ENCODE data around the gene KLHL14. TPM values are rescaled to one million over a fixed set of nuclear protein-coding genes. Genes with fewer than 3 reads are reported as not detected.

The KLHL14 gene
- total RNA-seq, 3 donors from 2014 or later: 0.32 to 0.59 (median 0.33) TPM

- Histone ChIP-seq H3K9me3 (no peaks in the 10 kb centered on the region), H3K36me3 (no peaks in the 10 kb centered on the region), H3K27ac (no peak overlapping the region), H3K4me3 (no peak overlapping the region), H3K4me1 (no peaks in the 10 kb centered on the region), H3K27me3 (peaks cover 0 to 8% of the 10 kb centered on the region in 2 donors)
- no peak for DNase-seq (ENCODE audit: low spot score in 2 of 2)
- intact Hi-C loops (cut with DNase I; ENCODE audit: low total_unique reads): no loop called here
- no peak for TF ChIP-seq CTCF (IDR thresholded peaks at IDR 0.05)
- TF ChIP-seq POLR2A (IDR thresholded peaks at IDR 0.05): no peak
- no peak for TF ChIP-seq POLR2AphosphoS5 (IDR thresholded peaks at IDR 0.05)
These were observed 3.7 kb upstream of the KLHL14 start for GRCh38 chr18:32776561-32776960.

- Histone ChIP-seq H3K36me3 (no peaks in the 10 kb centered on the region), H3K27me3 (peaks cover 2 to 17% of the 10 kb centered on the region in 2 donors), H3K9me3 (no peaks in the 10 kb centered on the region), H3K27ac (no peak overlapping the region), H3K4me1 (no peaks in the 10 kb centered on the region), H3K4me3 (no peak overlapping the region)
- intact Hi-C loops (cut with DNase I; ENCODE audit: low total_unique reads): no loop called here
- DNase-seq (ENCODE audit: low spot score in 2 of 2): no peak
- TF ChIP-seq POLR2AphosphoS5 (IDR thresholded peaks at IDR 0.05) (no peak), POLR2A (IDR thresholded peaks at IDR 0.05) (no peak)
These were observed 2.8 kb upstream of the KLHL14 start for GRCh38 chr18:32775628-32776027.

GRCh38 chr18:32773382-32773712 is 524 bp upstream of the KLHL14 start:
- intact Hi-C loops (cut with DNase I; ENCODE audit: low total_unique reads): no loop called here
- H3K27me3 ChIP-seq: peaks cover 2 to 36% of the 10 kb centered on the region in 2 donors
- TF ChIP-seq CTCF (IDR thresholded peaks at IDR 0.05) (no peak), POLR2AphosphoS5 (IDR thresholded peaks at IDR 0.05) (no peak), POLR2A (IDR thresholded peaks at IDR 0.05) (no peak)

GRCh38 chr18:32771871-32772580 is 797 bp downstream of the KLHL14 start:
- no peak for DNase-seq (ENCODE audit: low spot score in 2 of 2)
- H3K9me3 ChIP-seq: no peaks in the 10 kb centered on the region

More at GRCh38 chr18:32773382-32773712, 524 bp upstream of the KLHL14 start:
- Histone ChIP-seq H3K36me3 (no peaks in the 10 kb centered on the region), H3K27ac (no peak overlapping the region), H3K4me1 (peaks cover 0 to 6% of the 10 kb centered on the region in 2 donors), H3K4me3 (no peak overlapping the region), H3K9me3 (no peaks in the 10 kb centered on the region)
- no peak for DNase-seq (ENCODE audit: low spot score in 2 of 2)

GRCh38 chr18:32771169-32771751 is 1.6 kb downstream of the KLHL14 start:
- H3K36me3 ChIP-seq: no peaks in the 10 kb centered on the region

More at GRCh38 chr18:32771871-32772580, 797 bp downstream of the KLHL14 start:
- intact Hi-C loops (cut with DNase I; ENCODE audit: low total_unique reads): no loop called here
- Histone ChIP-seq H3K4me3 (peak overlapping the region; percentile 43 to 70 (median 50)), H3K27ac (no peak overlapping the region), H3K27me3 (peaks cover 2 to 39% of the 10 kb centered on the region in 2 donors), H3K36me3 (no peaks in the 10 kb centered on the region), H3K4me1 (peaks cover 0 to 6% of the 10 kb centered on the region in 2 donors)
- TF ChIP-seq POLR2AphosphoS5 (IDR thresholded peaks at IDR 0.05) (no peak), CTCF (IDR thresholded peaks at IDR 0.05) (no peak), POLR2A (IDR thresholded peaks at IDR 0.05) (no peak)

More at GRCh38 chr18:32771169-32771751, 1.6 kb downstream of the KLHL14 start:
- Histone ChIP-seq H3K27ac (peak overlapping the region in 1 of 2 donors; percentile 44), H3K27me3 (peaks cover 2 to 39% of the 10 kb centered on the region in 2 donors), H3K4me3 (peak overlapping the region; percentile 43 to 70 (median 50)), H3K4me1 (peaks cover 0 to 6% of the 10 kb centered on the region in 2 donors), H3K9me3 (no peaks in the 10 kb centered on the region)
- intact Hi-C loops (cut with DNase I; ENCODE audit: low total_unique reads): no loop called here
- no peak for TF ChIP-seq POLR2A (IDR thresholded peaks at IDR 0.05)
- TF ChIP-seq POLR2AphosphoS5 (IDR thresholded peaks at IDR 0.05): no peak
- no peak for TF ChIP-seq CTCF (IDR thresholded peaks at IDR 0.05)
- no peak for DNase-seq (ENCODE audit: low spot score in 2 of 2)

Data from breast epithelium (tissue), 4 donors.